Nephron progenitor cell (in vitro differentiated cells): Measurements from ENCODE around the gene TRAF3.

Experiments used
- DNase-seq: peaks from one replicate; pipeline ENCODE4 v3.0.0; 2021
- H3K27ac Mint-ChIP-seq: 2 replicates; pipeline ENCODE4 v1.8.0; 2021; ENCODE audit warnings: mild to moderate bottlenecking, moderate library complexity, mixed read lengths
- H3K27me3 Mint-ChIP-seq: 2 replicates; pipeline ENCODE4 v1.8.0; 2021; ENCODE audit warnings: mild to moderate bottlenecking, low read depth, mixed read lengths; ENCODE audit not compliant: poor library complexity
- H3K36me3 Mint-ChIP-seq: 2 replicates; pipeline ENCODE4 v1.8.0; 2021; ENCODE audit warnings: low read depth, mixed read lengths
- H3K4me1 Mint-ChIP-seq: 2 replicates; pipeline ENCODE4 v1.8.0; 2021; ENCODE audit warnings: mixed read lengths
- H3K4me3 Mint-ChIP-seq: 2 replicates; pipeline ENCODE4 v1.8.0; 2021; ENCODE audit warnings: mild to moderate bottlenecking, moderate library complexity, mixed read lengths
- H3K9me3 Mint-ChIP-seq: 2 replicates; pipeline ENCODE4 v1.8.0; 2021; ENCODE audit warnings: mild to moderate bottlenecking, moderate library complexity, mixed read lengths
- TF ChIP-seq, protein P1 (sequence below): fragments of 200-600 bp; sonication (generic); IDR thresholded peaks from 2 replicates; pipeline ENCODE4 v1.5.0; 2021; ENCODE audit warnings: antibody characterized with exemption

The TRAF3 gene

DNA sequence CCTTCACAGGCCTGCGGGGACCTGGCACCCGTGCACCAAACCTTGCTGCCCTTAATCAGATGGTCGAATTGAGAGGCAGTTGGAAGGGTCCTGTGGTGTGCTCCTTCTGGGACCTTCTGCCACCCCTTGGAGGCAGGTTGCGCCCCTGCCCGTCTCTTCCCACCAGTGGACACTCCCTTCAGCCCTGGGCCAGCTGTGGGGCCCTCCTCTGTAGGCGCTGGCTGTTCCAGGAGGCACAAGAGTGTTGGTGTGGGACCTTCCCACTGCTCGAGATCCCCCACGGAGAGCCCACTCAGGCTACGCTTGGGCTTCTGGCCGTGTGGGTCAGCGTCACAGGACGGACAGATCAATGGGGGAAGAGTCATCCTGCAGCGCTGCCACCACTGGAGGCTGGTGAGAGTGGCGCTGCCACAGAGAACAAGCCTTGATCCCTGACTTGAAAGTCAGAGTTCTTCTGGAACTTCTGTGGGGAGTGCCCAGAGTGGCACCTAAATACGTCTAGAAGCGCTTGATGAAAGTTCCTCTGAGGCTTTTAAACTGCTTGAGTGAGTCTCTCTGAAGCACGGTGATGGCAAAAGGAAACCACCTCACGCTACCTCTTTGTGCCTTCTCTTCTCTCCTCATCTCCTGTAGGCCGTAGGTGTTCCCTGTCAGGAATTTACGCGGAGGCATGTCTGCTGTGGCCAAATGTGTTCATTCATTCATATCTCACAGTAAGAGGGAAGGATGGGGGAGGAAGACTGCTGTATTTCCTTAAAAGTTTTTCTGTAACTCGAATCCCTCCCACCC, 48.3 kb downstream of the TRAF3 start:
- H3K4me1 Mint-ChIP-seq = peaks cover 77% of the 10 kb centered on the region
- TF ChIP-seq, protein P1, sequence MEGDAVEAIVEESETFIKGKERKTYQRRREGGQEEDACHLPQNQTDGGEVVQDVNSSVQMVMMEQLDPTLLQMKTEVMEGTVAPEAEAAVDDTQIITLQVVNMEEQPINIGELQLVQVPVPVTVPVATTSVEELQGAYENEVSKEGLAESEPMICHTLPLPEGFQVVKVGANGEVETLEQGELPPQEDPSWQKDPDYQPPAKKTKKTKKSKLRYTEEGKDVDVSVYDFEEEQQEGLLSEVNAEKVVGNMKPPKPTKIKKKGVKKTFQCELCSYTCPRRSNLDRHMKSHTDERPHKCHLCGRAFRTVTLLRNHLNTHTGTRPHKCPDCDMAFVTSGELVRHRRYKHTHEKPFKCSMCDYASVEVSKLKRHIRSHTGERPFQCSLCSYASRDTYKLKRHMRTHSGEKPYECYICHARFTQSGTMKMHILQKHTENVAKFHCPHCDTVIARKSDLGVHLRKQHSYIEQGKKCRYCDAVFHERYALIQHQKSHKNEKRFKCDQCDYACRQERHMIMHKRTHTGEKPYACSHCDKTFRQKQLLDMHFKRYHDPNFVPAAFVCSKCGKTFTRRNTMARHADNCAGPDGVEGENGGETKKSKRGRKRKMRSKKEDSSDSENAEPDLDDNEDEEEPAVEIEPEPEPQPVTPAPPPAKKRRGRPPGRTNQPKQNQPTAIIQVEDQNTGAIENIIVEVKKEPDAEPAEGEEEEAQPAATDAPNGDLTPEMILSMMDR = no peak
- no peaks in the 10 kb centered on the region for H3K27me3 Mint-ChIP-seq
- peak overlapping the region; percentile 43 for H3K4me3 Mint-ChIP-seq
- H3K27ac Mint-ChIP-seq = peak overlapping the region; percentile 96
- H3K9me3 Mint-ChIP-seq = no peaks in the 10 kb centered on the region
- DNase-seq = no peak
- H3K36me3 Mint-ChIP-seq = no peaks in the 10 kb centered on the region

DNA sequence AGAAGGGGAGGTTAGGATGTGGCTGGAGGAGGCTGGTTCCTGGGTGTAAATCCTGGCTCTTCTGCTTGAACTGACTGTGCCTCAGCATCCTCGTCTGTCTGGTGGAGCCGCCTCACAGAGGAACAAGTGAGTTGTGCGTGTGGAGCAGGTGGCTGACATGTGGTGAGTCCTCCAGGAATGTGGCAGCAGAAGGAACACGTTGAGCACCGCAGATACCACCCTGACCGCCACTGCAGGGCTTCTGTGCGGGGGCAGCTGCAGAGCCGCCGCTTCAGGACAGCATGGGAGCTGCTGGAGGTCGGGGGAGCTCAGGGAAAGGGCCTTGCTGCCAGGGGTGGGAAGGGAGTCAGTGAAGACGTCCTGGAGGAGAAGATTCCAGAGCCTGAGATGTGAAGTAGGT, 48.9 kb downstream of the TRAF3 start:
- DNase-seq = no peak
- Mint-ChIP-seq H3K9me3 (no peaks in the 10 kb centered on the region), H3K4me1 (peaks cover 84% of the 10 kb centered on the region), H3K27ac (peak overlapping the region; percentile 96), H3K4me3 (peak overlapping the region; percentile 6), H3K27me3 (no peaks in the 10 kb centered on the region), H3K36me3 (no peaks in the 10 kb centered on the region)
- TF ChIP-seq, protein P1 = no peak

DNA sequence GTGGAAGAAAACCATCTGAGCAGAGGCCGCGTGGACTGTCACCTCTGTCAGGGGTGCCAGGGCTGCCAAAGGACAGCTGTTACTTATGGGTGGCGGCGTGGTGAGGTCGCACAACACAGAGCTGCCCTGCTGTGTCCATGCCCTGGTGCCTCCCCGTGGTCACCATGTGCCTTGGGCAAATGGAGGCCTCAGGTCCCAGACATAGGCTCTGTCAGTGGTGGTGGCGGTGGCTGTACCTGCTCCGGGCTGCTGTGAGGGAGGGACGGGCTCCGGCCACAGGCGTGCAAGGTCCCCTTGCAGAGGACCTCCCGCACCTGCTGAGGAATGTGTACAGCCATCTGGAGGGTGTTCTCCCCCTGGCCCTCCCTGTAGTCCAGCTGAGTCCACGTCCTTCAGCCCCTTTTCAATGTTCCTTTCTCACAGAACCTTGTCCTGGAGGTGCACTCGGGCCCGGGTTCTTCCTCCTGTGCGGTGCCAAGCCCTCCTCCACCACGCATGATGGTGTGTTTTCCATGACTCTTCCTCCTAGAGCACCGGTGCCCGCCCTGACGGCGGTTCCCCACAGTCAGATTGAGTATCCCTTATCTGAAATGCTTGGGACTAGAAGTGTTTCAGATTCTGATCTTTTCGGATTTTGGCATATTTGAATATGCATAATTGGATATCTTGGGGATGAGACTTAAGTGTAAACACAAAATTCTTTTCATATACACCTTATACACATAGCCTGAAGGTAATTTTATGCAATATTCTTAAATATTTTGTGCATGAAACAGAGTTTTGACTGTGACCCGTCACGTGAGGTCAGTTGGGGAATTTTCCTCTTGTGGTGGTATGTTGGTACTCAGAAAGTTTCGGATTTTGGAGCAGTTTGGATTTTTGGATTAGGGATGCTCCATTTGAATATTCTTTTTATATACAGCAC, 49.8 kb downstream of the TRAF3 start:
- no peak overlapping the region for H3K27ac Mint-ChIP-seq
- no peaks in the 10 kb centered on the region for H3K36me3 Mint-ChIP-seq
- DNase-seq = no peak
- H3K4me1 Mint-ChIP-seq = peaks cover 89% of the 10 kb centered on the region
- H3K27me3 Mint-ChIP-seq = no peaks in the 10 kb centered on the region
- TF ChIP-seq, protein P1 = no peak
- no peaks in the 10 kb centered on the region for H3K9me3 Mint-ChIP-seq
- H3K4me3 Mint-ChIP-seq = no peak overlapping the region

DNA sequence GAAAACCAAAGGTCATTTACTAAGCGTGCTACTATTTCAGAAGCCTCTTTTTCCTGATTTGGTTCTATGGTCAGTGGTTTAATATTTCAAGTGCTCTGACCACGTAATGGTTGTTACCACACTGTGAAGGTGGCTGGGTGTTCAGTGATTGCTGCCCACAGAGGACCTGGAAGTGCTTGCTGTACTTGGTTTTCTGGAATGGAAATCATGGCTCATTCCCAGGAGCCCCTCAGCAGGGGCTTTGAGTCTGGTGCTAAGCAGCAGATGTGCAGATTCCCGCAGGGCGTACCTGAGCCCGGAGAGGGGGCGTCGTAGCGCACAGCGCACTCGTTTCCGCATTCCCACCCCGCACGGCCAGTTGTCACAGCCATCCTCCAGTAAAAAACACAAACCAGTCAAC, 50.5 kb downstream of the TRAF3 start:
- Mint-ChIP-seq H3K36me3 (peaks cover under 1% of the 10 kb centered on the region), H3K27me3 (no peaks in the 10 kb centered on the region), H3K27ac (peak overlapping the region; percentile 64), H3K4me1 (peaks cover 88% of the 10 kb centered on the region), H3K4me3 (no peak overlapping the region), H3K9me3 (no peaks in the 10 kb centered on the region)
- DNase-seq = no peak
- TF ChIP-seq, protein P1 = no peak

DNA sequence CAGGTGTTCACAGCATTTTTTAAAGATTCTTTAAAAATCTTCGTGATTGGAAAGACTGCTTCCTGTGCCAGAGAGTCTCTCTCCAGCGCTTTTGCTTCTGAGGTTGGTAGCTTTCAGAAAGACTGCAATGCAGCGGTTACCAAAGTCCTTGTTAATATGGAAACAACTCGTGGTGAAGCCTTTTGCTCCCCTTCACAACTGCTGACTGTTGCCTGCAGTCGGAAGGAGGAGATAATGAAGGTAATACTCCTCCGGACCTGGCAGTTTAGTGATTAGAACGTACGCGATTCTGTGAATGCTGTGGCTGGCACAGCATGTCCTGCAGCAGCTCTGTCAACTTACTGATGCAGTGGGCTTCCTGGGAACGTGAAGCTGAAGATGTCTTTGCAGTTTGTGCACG, 50.9 kb downstream of the TRAF3 start:
- Mint-ChIP-seq H3K27me3 (no peaks in the 10 kb centered on the region), H3K9me3 (no peaks in the 10 kb centered on the region), H3K4me1 (peaks cover 84% of the 10 kb centered on the region), H3K36me3 (peaks cover 5% of the 10 kb centered on the region), H3K4me3 (peak overlapping the region; percentile 27), H3K27ac (peak overlapping the region; percentile 83)
- TF ChIP-seq, protein P1 = no peak
- DNase-seq = no peak
